HG02610 (cell line): ENCODE data around the gene LRRTM4.
"Not testable (repeated sequence)": the region's sequence is repeated elsewhere in the genome, so short reads cannot be mapped to it uniquely, and the experiment has no call there.

ENCODE experiments used
- ATAC-seq: cut with Tn5 transposase; IDR thresholded peaks from one replicate; pipeline ENCODE4 v1.9.1; 2021; ENCODE audit warnings: mild to moderate bottlenecking, moderate library complexity; ENCODE audit not compliant: unreplicated experiment

Gene LRRTM4

GRCh38 chr2:77190721-77191346 lies 331.3 kb downstream of the LRRTM4 start:
- ATAC-seq = no peak

DNA sequence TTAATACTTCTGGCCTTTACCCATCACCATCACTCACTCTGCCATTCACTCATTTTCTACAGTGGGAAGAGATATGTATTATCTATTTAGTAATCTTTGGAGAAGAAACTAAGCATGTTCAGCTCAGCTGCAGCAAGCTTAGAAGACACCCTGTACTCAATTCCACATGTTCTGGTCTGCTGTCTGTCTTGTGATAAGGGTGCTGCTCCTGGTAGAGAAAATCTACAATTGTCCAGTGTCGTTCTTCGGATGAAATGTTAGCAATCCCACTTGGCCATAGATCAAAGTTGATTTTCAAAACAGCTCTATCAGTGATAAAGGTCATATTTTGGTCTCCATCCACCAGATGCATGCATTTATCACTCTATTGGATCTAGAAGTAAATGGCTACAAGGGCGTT lies 337.1 kb downstream of the LRRTM4 start:
- ATAC-seq = no peak

GRCh38 chr2:77179297-77179696 lies 342.9 kb downstream of the LRRTM4 start:
- ATAC-seq = no peak

GRCh38 chr2:77175266-77175780 lies 346.9 kb downstream of the LRRTM4 start:
- not testable (repeated sequence) for ATAC-seq

DNA sequence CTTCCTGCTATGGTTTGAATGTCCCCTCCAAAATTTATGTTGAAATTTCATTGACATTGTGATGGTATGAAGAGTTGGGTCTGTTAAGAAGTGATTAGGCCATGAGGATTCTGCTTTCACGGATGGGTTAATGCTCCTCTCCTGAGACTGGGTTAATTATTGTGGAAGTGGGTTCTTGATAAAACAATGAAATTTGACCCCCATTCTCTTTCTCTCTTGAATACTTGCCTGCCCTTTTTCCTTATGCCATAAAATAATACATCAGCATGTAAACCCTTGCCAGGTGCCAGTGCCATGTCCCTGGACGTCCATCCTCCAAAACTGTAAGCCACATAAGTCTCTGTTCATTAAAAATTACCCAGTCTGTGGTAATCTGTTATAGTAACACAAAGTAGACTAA lies 352.8 kb downstream of the LRRTM4 start:
- ATAC-seq = no peak

DNA sequence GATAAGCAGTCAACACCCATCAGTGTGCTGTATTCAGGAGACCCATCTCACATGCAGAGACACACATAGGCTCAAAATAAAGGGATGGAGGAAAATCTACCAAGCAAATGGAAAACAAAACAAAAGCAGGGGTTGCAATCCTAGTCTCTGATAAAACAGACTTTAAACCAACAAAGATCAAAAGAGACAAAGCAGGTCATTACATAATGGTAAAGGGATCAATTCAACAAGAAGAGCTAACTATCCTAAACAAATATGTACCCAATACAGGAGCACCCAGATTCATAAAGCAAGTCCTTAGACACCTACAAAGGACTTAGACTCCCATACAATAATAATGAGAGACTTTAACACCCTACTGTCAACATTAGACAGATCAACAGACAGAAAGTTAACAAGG lies 358.2 kb downstream of the LRRTM4 start:
- not testable (repeated sequence) for ATAC-seq

DNA sequence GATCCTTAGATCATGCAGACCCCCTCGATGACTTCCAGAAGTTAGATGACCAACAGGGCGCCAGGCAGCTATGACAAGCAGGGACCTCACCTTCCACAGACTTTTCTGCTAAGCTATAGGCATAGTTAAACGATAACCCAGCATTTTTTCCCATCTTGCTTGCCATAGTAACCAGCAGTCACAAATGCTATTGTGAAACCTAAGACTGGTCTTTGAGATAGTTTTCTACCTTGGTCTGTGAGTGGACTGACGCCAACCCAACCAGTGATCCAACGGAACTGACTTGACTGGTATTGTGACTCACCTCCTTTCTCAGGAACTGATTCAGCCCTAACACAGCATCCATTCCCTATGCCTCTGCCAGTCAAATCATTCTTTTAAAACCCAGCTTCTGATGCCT lies 361.2 kb downstream of the LRRTM4 start:
- no peak for ATAC-seq

- ATAC-seq = no peak
Observed at GRCh38 chr2:77156599-77156998, 365.6 kb downstream of the LRRTM4 start.

DNA sequence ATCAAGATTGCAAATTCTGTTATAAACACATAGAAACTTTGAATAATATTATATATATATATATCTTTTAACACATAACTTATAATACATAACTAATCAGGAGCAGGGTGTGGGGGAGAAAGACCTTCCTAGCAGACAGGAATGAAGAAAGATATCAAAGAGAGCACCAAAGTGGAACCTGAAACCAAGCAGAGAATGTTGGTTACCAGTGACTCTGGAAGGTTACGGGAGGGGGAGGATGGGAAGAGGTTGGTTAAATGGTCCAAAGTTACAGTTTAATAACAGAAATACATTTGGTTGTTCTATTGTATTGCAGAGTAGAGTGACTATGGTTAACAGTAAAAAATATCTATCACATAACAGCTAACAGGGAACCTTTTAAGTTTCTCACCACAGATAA lies 366.7 kb downstream of the LRRTM4 start:
- no peak for ATAC-seq

DNA sequence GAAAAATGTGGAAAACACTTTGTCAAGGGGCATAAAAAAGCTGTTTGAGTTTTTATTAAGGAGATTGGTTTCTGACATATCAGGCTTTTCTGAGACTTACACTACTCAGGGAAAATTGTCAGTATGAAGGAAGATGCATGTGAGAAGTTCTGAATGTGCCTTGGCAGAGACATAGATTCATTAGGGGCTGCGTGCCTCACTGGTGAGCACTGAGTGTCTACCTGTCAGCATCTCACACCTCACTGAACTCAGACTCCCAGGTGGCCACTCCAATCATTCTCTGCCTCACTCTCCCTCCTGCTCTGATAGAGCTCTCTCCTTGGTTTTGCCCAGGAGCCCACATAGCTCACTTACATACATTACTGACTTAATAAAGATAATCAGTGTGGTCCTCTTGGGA lies 372.6 kb downstream of the LRRTM4 start:
- ATAC-seq = no peak

DNA sequence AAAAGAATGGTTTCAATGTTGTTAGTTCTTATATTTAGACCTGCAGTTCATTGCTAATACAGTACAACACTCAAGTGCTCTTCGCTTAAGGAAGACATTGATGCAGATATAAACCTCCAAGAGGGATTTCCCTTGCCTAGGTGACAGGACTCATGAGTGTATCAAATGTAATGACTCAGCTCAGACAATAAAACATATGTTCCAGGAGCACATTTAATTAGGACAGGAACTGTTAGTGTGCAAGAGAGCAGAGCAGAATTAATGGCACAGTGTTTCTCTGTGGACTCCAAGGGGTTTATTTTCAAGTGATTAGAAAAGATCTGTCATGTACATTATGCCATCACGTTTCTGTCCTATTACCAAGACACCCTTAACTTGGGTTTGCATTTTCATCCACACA lies 375.0 kb downstream of the LRRTM4 start:
- ATAC-seq = no peak

GRCh38 chr2:77144772-77145171 lies 377.4 kb downstream of the LRRTM4 start:
- ATAC-seq = no peak

DNA sequence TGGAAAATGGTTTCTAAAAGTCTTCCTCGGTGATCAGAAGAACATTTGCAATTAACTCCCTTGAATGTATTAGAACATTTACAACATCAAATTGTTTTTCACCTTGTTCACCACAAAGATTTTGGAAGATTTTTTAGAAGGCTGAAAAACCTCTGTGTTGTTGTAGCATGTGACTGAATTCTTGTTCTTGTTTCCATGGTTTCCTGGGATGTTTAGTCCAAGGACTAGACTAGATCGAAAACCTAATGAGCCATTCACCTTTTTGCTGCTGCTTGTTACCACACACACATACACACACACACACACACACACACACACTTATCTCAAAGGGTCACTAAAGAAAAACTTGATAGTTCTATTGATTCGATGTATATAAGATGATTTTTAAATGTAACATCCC lies 380.0 kb downstream of the LRRTM4 start:
- ATAC-seq = no peak

DNA sequence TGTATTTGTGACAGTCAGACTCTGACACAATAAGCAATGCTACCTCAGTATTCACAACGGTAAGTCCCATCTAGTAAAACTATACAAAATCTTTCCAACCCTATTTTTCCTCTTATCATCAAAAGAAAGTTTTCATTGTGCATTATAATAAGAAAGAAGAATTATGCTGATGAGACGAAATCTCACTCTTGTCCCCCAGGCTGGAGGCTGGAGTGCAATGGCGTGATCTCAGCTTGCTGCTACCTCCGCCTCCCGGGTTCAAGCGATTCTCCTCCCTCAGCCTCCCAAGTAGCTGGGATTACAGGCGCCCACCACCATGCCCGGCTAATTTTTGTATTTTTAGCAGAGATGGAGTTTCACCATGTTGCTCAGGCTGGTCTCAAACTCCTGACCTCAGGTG lies 393.7 kb downstream of the LRRTM4 start:
- not testable (repeated sequence) for ATAC-seq

DNA sequence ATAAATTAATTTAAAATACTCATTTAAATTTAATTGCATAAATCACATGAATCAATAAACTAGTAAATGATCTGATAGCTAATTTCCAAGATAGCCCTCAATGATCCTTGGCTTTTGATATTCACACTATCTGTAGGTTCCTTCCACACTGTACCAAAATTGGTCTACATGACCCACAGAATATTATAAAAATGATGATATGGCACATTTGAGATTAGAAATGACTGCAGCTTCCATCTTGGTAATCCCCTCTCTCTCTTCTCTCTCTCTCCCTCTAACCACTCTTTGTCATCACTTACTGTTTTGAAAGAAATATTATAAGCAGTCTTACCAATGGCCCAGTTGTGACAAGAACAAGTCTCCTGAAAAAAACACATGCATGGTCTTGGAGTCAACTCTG lies 394.8 kb downstream of the LRRTM4 start:
- ATAC-seq = no peak

DNA sequence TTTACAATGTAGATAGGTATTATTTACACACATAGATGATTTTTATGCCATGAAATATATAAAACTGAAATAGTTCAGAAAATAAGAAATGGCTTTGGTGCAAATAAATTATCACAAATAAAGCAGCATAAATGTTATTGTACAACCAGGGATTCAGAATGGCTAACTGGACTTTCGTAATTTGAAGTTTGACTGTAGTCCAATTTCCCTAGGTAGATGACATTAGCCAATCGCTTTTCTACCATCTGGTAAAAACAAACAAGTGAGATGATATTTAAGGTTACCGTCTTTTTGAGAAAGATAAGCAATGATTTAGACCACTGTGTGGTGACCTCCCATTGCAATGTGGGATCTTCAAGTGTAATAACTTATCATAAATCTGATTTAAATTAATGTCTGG lies 400.7 kb downstream of the LRRTM4 start:
- ATAC-seq = no peak

DNA sequence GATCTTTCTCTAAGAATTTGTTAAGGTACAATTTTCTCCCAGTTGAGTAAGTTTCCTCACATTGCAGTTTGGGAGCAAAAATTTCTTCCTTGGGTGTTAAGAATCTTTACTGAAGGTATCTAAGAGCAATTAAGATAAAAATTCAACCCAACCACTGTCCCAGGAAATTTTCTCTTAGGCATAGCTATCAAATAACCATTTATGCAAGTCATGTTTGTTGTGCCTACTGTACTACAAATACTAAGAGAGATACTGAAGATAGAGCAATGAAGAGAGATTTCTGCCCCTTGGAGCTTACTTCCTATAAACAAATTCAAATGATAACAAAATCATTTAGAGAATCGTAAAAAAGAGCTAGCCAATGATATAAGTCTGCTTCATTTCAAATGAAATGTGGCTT lies 402.8 kb downstream of the LRRTM4 start:
- ATAC-seq = no peak

GRCh38 chr2:77108915-77109314 lies 413.3 kb downstream of the LRRTM4 start:
- no peak for ATAC-seq

GRCh38 chr2:77105008-77105407 lies 417.2 kb downstream of the LRRTM4 start:
- no peak for ATAC-seq

DNA sequence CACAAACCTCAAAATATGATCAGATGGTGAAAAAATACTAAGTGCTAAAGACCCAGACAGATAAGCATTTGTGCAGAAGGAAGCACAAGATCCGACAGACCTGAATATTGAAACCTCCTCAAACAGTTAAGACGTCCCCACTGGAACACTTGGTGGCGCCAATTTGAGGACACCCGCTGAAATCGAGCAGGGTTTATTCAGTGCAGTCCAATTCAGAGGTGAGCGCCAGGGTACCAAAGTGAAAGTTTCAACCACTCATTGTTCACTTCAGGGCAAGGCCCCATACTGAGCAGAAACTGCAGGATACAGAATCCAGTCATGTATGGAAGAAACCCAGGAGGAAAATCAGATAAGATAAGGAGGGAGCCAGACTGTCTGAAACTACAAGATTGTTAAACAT lies 417.6 kb downstream of the LRRTM4 start:
- no peak for ATAC-seq

DNA sequence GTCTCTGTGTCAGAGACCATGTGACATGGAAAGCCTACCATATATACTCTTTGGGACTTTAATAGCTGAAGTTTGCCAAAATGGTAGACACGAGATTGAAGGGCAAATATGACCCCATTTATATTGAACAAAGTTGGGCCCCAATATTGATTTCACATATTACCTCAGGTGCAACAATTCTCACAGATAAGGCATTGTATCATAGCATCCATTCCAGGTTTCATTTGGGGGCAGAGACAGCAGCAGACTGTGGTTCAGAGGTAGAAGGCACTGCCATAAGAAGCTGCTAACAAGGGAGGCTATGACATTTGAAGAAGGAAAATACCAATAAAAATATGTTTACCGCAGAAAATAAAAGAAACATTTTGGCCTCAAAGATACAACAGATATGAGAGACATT lies 419.2 kb downstream of the LRRTM4 start:
- no peak for ATAC-seq

GRCh38 chr2:77101796-77102452 lies 420.3 kb downstream of the LRRTM4 start:
- ATAC-seq = no peak

DNA sequence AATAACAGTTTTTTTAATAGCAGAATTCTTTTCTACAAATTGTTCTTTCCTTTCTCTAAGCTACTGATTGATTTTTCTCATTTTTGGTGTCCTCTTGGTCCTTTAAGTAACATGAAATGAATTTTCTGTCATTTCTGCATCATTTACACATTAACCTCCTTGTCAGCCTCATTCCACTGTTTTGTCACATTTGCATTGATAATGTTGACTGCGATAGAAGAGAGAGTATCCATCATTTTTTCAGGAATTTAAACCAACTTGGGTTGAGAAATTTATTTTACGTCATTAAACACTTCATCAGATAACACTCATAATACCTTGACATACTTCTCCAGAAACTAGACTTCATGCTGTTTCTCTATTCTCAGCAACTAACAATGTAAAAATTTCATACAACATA lies 422.2 kb downstream of the LRRTM4 start:
- ATAC-seq = no peak
